Stimulated activated naive CD8-positive, alpha-beta T cell treated with anti-CD3 and anti-CD28 coated beads, Interleukin-15, Interleukin-2, amounts not matched to agents 100 ng/mL and 50 ng/mL, for 24 hours (primary cell): ENCODE results near the gene INPP5D.

Experiments used
- H3K27ac Mint-ChIP-seq: one replicate; pipeline ENCODE4 v1.8.0; 2021; ENCODE audit warnings: mild to moderate bottlenecking, mixed read lengths
- H3K27me3 Mint-ChIP-seq: one replicate; pipeline ENCODE4 v1.8.0; 2021; ENCODE audit warnings: mixed read lengths
- H3K36me3 Mint-ChIP-seq: one replicate; pipeline ENCODE4 v1.8.0; 2021; ENCODE audit warnings: low read depth, mixed read lengths
- H3K4me1 Mint-ChIP-seq: one replicate; pipeline ENCODE4 v1.8.0; 2021; ENCODE audit warnings: low read depth, mixed read lengths
- H3K4me3 Mint-ChIP-seq: one replicate; pipeline ENCODE4 v1.8.0; 2021; ENCODE audit warnings: mild to moderate bottlenecking, mixed read lengths
- H3K9me3 Mint-ChIP-seq: one replicate; pipeline ENCODE4 v1.8.0; 2021; ENCODE audit warnings: mixed read lengths

The INPP5D gene

DNA sequence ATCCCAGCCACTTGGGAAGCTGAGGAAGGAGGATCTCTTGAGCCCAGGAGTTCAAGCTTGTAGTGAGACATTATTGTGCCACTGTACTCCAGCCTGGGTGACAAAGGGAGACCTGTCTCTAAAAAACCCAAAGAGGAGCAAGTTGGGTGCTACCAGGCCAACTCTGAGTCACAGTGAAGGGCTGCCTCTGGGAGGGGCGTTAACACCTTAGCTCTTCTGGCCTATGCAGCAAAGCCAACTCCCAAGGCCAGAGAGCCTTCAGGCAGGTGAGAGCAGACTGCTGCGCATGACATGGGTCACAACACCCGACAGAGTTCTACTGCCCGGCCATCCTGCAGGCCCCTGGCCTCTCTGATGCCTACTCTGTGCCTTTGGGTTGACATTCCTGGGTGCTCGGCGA, 158.7 kb downstream of the INPP5D start:
- no peaks in the 10 kb centered on the region for H3K4me1 Mint-ChIP-seq
- no peak overlapping the region for H3K27ac Mint-ChIP-seq
- no peak overlapping the region for H3K4me3 Mint-ChIP-seq
- H3K36me3 Mint-ChIP-seq = no peaks in the 10 kb centered on the region
- H3K27me3 Mint-ChIP-seq = no peaks in the 10 kb centered on the region
- H3K9me3 Mint-ChIP-seq = no peaks in the 10 kb centered on the region

DNA sequence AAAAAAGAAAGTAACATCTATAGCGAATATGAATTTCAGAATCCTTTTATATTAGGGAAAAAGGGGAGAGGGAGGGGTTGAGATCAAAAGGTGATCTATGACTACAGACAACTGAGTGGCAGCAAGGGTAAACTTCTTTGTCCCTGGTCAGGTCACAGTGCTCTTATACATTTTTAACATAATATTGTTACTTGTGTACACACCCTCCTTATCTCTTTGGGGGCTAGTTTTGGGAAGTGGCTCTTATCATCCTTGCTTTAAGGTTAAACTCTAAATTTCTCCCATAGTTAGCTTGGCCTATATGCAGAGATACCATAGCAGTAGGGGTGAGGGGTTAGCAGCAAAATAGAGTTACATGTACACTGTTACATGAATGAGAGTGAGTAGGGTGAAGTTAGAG, 159.7 kb downstream of the INPP5D start:
- no peaks in the 10 kb centered on the region for H3K4me1 Mint-ChIP-seq
- no peaks in the 10 kb centered on the region for H3K27me3 Mint-ChIP-seq
- H3K27ac Mint-ChIP-seq = no peak overlapping the region
- H3K4me3 Mint-ChIP-seq = no peak overlapping the region
- H3K36me3 Mint-ChIP-seq = no peaks in the 10 kb centered on the region
- no peaks in the 10 kb centered on the region for H3K9me3 Mint-ChIP-seq

DNA sequence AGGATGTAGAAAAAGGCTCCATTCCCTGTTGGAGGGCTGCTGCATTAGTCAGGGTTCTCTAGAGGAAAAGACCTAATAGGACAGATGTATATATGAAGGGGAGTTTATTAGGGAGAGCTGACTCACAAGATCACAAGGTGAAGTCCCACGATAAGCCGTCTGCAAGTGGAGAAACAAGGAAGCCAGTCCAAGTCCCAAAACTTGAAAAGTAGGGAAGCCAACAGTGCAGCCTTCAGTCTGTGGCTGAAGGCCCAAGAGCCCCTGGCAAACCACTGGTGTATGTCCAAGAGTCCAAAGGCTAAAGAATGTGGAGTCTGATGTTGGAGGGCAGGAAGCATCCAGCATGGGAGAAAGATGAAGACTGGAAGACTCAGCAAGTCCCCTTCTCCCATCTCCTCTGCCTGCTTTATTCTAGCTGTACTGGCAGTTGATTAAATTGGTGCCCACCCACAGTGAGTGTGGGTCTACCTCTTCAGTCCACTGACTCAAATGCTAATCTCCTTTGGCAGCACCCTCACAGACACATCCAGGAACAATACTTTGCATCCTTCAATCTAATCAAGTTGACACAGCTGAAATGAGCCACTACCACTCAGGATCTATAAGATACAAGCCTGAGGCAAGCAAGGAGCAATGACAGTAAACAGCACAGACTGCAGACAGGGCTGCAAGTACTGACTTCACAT, 161.4 kb downstream of the INPP5D start:
- Mint-ChIP-seq H3K9me3 (no peaks in the 10 kb centered on the region), H3K27ac (no peak overlapping the region), H3K36me3 (no peaks in the 10 kb centered on the region), H3K4me3 (no peak overlapping the region), H3K4me1 (peaks cover 3% of the 10 kb centered on the region), H3K27me3 (no peaks in the 10 kb centered on the region)

DNA sequence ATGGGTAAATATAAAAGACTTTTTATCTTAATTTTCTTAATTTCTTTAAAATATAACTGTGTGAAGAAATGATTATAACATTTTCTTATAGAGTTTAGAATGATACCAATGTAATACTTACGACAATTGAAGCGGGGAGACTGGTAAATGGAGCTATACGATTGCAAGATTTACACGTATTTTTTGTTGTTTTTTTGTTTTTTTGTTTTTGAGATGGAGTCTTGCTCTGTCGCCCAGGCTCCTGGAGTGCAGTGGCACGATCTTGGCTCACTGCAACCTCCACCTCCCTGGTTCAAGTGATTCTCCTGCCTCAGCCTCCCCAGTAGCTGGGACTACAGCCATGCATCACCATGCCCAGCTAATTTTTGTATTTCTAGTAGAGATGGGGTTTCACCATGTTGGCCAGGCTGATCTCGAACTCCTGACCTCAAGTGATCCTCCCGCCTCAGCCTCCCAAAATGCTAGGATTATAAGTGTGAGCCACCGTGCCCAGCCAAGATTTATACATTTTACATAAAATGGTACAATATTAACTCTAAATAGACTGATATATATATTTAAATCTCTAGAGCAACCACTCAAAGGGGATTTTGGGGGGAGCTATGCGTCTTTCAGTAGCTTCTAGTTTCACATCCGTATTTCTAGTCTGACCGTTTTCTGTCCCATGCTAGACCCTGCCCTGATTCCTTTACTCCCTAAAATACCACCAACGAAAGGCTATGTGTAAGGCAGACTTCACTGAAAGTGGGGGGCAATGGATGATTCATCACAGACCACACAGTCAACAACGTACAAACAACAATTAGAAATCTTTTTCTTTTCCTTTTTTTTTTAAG, 163.1 kb downstream of the INPP5D start:
- Mint-ChIP-seq H3K27ac (no peak overlapping the region), H3K4me3 (no peak overlapping the region)

GRCh38 chr2:233225230-233226068, 165.3 kb downstream of the INPP5D start:
- H3K4me3 Mint-ChIP-seq = no peak overlapping the region
- no peaks in the 10 kb centered on the region for H3K9me3 Mint-ChIP-seq
- H3K27ac Mint-ChIP-seq = no peak overlapping the region
- H3K36me3 Mint-ChIP-seq = no peaks in the 10 kb centered on the region
- peaks cover 16% of the 10 kb centered on the region for H3K4me1 Mint-ChIP-seq
- no peaks in the 10 kb centered on the region for H3K27me3 Mint-ChIP-seq

More for the DNA sequence above, 163.1 kb downstream of the INPP5D start:
- Mint-ChIP-seq H3K27me3 (no peaks in the 10 kb centered on the region), H3K4me1 (peaks cover 3% of the 10 kb centered on the region), H3K36me3 (no peaks in the 10 kb centered on the region), H3K9me3 (no peaks in the 10 kb centered on the region)

DNA sequence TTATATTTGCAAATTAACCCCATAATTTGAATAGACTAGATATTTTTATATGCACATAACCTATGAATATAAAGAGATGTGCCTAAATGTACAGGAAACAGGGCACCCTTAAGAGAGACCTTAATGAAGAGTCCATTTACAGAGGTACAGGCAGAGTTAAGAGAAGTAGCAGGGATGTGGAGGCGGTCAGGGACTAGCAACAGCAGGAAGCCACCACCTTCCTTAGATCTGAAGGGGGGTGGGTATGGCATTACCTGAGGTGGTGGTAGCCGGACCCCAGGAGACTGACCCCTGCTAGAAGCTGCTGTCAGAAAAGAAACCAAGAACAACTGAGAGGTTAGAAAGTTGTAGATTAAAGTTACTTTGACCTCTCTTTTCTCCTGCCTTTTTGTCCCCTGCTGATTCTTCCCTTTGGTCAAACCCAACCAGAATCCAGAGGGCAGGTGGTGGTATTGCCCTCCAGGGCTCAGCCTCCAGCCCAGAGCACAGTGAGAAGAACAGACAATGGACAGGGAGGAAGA, 166.4 kb downstream of the INPP5D start:
- Mint-ChIP-seq H3K27ac (no peak overlapping the region), H3K36me3 (no peaks in the 10 kb centered on the region), H3K9me3 (no peaks in the 10 kb centered on the region), H3K4me1 (peaks cover 26% of the 10 kb centered on the region), H3K27me3 (no peaks in the 10 kb centered on the region), H3K4me3 (no peak overlapping the region)

DNA sequence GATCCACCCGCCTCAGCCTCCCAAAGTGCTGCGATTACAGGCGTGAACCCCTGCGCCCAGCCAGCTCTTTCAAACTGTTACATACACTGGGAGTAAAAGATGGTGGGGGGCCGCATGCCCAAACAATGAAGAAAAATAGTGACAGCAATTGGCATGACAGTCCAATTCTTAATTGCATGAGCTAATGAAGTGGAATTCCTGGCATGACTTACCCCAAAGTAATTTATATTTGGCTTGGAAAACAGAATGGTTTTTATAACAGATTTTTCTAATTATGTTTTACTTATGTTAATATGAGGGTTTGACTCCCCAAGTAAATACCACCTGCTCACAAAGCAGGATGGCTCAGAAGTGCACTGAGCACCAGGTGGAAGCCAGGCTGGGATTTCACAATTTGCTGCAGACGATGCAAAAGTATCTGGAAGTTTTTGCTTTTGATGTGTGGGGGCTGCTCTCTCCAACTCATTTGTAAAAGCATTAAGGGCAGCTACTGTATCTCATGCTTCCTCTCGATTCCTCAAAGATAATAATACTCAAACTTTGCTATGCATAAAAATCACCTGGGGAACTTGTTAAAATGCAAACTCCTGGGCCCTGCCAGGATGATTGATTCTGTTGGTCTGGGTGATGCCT, 167.3 kb downstream of the INPP5D start:
- Mint-ChIP-seq H3K27me3 (no peaks in the 10 kb centered on the region), H3K9me3 (no peaks in the 10 kb centered on the region), H3K36me3 (no peaks in the 10 kb centered on the region), H3K4me1 (peaks cover 31% of the 10 kb centered on the region), H3K27ac (no peak overlapping the region), H3K4me3 (no peak overlapping the region)

GRCh38 chr2:233228376-233228775, 168.2 kb downstream of the INPP5D start:
- no peaks in the 10 kb centered on the region for H3K27me3 Mint-ChIP-seq
- no peak overlapping the region for H3K4me3 Mint-ChIP-seq
- no peak overlapping the region for H3K27ac Mint-ChIP-seq
- H3K4me1 Mint-ChIP-seq = peaks cover 40% of the 10 kb centered on the region
- H3K9me3 Mint-ChIP-seq = no peaks in the 10 kb centered on the region
- no peaks in the 10 kb centered on the region for H3K36me3 Mint-ChIP-seq

- H3K4me1 Mint-ChIP-seq = peaks cover 70% of the 10 kb centered on the region
- H3K27ac Mint-ChIP-seq = peak overlapping the region; percentile 92
- H3K27me3 Mint-ChIP-seq = no peaks in the 10 kb centered on the region
- H3K4me3 Mint-ChIP-seq = peak overlapping the region; percentile 55
- no peaks in the 10 kb centered on the region for H3K9me3 Mint-ChIP-seq
- H3K36me3 Mint-ChIP-seq = no peaks in the 10 kb centered on the region
These were observed 173.6 kb downstream of the INPP5D start for GRCh38 chr2:233233618-233234230.

- H3K27me3 Mint-ChIP-seq = no peaks in the 10 kb centered on the region
- no peaks in the 10 kb centered on the region for H3K36me3 Mint-ChIP-seq
- H3K4me1 Mint-ChIP-seq = peaks cover 74% of the 10 kb centered on the region
- H3K4me3 Mint-ChIP-seq = peak overlapping the region; percentile 55
- H3K27ac Mint-ChIP-seq = peak overlapping the region; percentile 92
- H3K9me3 Mint-ChIP-seq = no peaks in the 10 kb centered on the region
These were observed 174.1 kb downstream of the INPP5D start for GRCh38 chr2:233234264-233234663.

GRCh38 chr2:233234996-233235395, 174.9 kb downstream of the INPP5D start:
- H3K4me3 Mint-ChIP-seq = no peak overlapping the region
- H3K27me3 Mint-ChIP-seq = no peaks in the 10 kb centered on the region
- no peaks in the 10 kb centered on the region for H3K36me3 Mint-ChIP-seq
- peaks cover 74% of the 10 kb centered on the region for H3K4me1 Mint-ChIP-seq
- peak overlapping the region; percentile 92 for H3K27ac Mint-ChIP-seq
- no peaks in the 10 kb centered on the region for H3K9me3 Mint-ChIP-seq

DNA sequence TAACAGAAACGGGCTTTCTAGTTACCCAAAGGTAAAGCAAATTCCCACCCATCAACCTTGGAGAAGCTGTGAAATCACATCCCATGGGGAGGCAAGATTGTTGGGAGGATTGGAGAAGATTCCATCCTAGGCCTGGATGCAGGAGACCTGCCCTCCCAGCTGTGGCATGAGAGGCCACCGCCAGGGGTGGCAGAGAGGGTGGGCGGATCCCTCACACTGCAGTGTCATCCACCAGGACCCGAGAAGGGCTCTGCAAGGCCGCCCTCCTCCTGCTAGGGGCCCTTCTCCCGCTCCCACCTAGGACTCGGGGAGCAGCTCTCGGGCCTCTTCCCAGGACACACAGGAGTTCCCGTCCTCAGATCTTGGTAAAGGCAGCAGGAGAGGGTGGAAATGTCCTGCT, 175.8 kb downstream of the INPP5D start:
- Mint-ChIP-seq H3K4me1 (peaks cover 71% of the 10 kb centered on the region), H3K27ac (no peak overlapping the region), H3K36me3 (no peaks in the 10 kb centered on the region), H3K9me3 (no peaks in the 10 kb centered on the region), H3K27me3 (no peaks in the 10 kb centered on the region), H3K4me3 (no peak overlapping the region)

GRCh38 chr2:233236820-233237589, 176.9 kb downstream of the INPP5D start:
- Mint-ChIP-seq H3K27ac (peak overlapping the region; percentile 47), H3K27me3 (no peaks in the 10 kb centered on the region)

More at GRCh38 chr2:233236820-233237589, 176.9 kb downstream of the INPP5D start:
- no peaks in the 10 kb centered on the region for H3K9me3 Mint-ChIP-seq
- H3K36me3 Mint-ChIP-seq = no peaks in the 10 kb centered on the region
- H3K4me1 Mint-ChIP-seq = peaks cover 73% of the 10 kb centered on the region
- no peak overlapping the region for H3K4me3 Mint-ChIP-seq
